Measurements from ENCODE around the gene KRT13. TPM values are rescaled to one million over a fixed set of nuclear protein-coding genes. Genes with fewer than 3 reads are reported as not detected.

The KRT13 gene
- total RNA-seq, 2 donors from 2014 or later: not detected

DNA sequence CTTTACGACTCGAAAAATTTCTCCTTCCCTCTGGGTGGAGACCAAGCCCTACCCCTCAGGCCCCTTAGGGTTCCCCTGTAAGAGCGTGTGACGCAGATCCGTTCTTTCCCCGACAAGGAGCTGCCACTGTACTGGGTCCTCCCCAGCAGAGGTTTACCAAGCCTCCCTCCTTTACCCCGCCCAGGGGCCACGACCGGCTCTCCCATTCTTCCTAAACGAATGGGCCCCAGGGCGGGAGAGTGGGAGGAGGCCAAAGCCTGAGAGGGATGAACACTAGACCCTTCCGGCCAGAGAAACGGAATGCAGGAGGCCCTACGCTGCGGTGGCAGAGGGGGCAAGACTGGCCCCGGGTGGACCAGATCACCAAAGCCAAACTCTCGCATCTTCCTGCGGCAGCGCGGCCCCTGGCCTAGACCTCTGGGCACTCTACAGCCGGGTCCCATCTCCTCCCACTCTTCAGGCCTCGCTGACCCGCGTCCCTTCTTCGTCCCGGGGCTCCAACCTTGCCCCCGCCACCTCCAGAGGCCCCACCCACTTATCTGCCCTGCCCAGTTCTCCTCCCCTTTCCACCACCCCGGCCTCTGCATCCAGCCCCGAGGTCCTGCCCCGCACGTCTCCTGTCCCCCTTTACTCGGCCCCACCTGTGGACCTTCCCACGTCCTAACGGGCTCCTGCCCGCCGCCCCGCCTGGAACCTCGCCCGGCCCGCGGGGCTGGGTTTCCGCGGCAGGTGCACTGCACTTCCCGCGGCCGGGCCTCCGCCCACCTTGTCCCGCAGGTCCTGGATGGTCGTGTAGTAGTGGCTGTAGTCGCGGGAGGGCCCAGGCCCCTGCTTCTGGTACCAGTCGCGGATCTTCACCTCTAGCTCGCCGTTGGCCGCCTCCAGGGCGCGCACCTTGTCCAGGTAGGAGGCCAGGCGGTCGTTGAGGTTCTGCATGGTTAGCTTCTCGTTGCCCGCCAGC, 21.9 kb upstream of the KRT13 start:
- H3K27ac ChIP-seq: peak overlapping the region; percentile 17 to 85 (median 76)
- peaks cover 25% of the 10 kb centered on the region for H3K4me1 ChIP-seq
- 17 to 24% methylated on average over 36 to 47 of the region's 62 CpGs for WGBS, 2 donors
- no peaks in the 10 kb centered on the region for H3K9me3 ChIP-seq
- no peak for TF ChIP-seq POLR2A (IDR thresholded peaks at IDR 0.05)
- TF ChIP-seq, protein P1, sequence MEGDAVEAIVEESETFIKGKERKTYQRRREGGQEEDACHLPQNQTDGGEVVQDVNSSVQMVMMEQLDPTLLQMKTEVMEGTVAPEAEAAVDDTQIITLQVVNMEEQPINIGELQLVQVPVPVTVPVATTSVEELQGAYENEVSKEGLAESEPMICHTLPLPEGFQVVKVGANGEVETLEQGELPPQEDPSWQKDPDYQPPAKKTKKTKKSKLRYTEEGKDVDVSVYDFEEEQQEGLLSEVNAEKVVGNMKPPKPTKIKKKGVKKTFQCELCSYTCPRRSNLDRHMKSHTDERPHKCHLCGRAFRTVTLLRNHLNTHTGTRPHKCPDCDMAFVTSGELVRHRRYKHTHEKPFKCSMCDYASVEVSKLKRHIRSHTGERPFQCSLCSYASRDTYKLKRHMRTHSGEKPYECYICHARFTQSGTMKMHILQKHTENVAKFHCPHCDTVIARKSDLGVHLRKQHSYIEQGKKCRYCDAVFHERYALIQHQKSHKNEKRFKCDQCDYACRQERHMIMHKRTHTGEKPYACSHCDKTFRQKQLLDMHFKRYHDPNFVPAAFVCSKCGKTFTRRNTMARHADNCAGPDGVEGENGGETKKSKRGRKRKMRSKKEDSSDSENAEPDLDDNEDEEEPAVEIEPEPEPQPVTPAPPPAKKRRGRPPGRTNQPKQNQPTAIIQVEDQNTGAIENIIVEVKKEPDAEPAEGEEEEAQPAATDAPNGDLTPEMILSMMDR (IDR thresholded peaks at IDR 0.05): no peak
- H3K36me3 ChIP-seq (replicated peaks in 1 of 2; ENCODE audit: insufficient read depth in 1 of 2, low read depth in 2 of 2): no peaks in the 10 kb centered on the region
- DNase-seq: peak; percentile 29 to 44 (median 38)
- ATAC-seq: peak; percentile 41
- H3K27me3 ChIP-seq: peaks cover 0 to 10% of the 10 kb centered on the region in 2 donors
- intact Hi-C loops (cut with DNase I): no loop called here
- peak overlapping the region in 1 of 2 donors; percentile 8 for H3K4me3 ChIP-seq

DNA sequence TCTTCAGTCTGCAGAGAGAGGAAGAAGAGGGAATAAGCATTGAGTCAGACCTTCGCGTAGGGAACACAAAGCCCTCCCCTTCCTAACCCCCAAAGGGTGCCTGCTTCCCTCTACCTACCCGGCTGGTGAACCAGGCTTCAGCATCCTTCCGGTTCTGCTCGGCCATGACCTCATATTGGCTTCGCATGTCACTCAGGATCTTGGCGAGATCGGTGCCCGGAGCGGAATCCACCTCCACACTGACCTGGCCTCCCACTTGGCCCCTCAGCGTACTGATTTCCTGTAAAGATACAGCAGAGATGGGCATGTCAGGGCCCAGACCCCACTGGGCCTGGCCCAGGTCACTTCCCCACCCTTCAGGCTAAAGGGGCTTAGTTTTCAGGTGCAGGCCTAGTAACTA, 18.8 kb upstream of the KRT13 start:
- no peaks in the 10 kb centered on the region for H3K36me3 ChIP-seq (replicated peaks in 1 of 2; ENCODE audit: insufficient read depth in 1 of 2, low read depth in 2 of 2)
- H3K4me1 ChIP-seq: peaks cover 44% of the 10 kb centered on the region
- no peak for TF ChIP-seq POLR2A (IDR thresholded peaks at IDR 0.05)
- TF ChIP-seq, protein P1 (IDR thresholded peaks at IDR 0.05): no peak
- H3K27me3 ChIP-seq: peaks cover 0 to 10% of the 10 kb centered on the region in 2 donors
- H3K9me3 ChIP-seq: no peaks in the 10 kb centered on the region
- ATAC-seq (no peak), DNase-seq (no peak)
- intact Hi-C loops (cut with DNase I): no loop called here
- no peak overlapping the region for H3K4me3 ChIP-seq
- no peak overlapping the region for H3K27ac ChIP-seq
- WGBS, 2 donors: 82 to 88% methylated on average over 11 of the region's 11 CpGs

DNA sequence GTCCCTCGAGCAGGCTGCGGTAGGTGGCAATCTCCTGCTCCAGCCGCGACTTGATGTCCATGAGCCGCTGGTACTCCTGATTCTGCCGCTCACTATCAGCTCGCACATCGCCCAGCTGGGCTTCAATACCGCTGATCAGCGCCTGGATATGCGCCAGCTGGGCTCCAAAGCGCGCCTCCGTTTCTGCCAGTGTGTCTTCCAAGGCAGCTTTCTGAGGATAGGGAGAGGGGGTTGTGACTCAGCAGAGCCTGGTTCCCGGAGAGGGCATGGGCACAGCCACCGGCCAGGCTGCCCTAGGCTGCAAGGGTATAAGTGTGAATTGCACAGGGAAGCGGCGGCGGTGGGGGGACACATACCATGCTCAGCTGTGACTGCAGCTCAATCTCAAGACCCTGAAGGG, 18.4 kb upstream of the KRT13 start:
- Histone ChIP-seq H3K27ac (no peak overlapping the region), H3K36me3 (replicated peaks in 1 of 2; ENCODE audit: insufficient read depth in 1 of 2, low read depth in 2 of 2) (no peaks in the 10 kb centered on the region), H3K4me3 (no peak overlapping the region), H3K4me1 (peaks cover 44% of the 10 kb centered on the region), H3K9me3 (no peaks in the 10 kb centered on the region), H3K27me3 (peaks cover 0 to 10% of the 10 kb centered on the region in 2 donors)
- DNase-seq (no peak), ATAC-seq (no peak)
- intact Hi-C loops (cut with DNase I): no loop called here
- 78 to 100% methylated on average over 2 to 19 of the region's 19 CpGs for WGBS, 2 donors
- TF ChIP-seq, protein P1 (IDR thresholded peaks at IDR 0.05): no peak

DNA sequence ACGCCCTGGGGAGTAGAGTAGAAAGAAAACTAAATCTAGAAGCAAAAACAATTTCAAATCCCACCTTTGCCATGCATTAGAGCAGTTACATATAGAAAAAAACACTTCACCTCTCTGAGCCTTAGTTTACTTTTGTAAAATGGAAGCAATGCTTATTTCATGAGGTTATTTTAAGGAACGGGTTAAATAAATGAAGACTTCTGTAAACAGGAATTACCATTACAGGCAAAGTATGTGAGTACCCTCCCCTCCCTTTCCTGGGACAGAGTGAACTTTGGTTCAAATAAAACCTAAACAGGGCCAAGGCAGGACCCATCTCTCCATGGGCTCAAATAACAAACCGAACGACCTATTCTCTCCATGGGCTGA, 17.8 kb upstream of the KRT13 start:
- no peak for ATAC-seq
- peaks cover 45% of the 10 kb centered on the region for H3K4me1 ChIP-seq
- H3K4me3 ChIP-seq: no peak overlapping the region
- TF ChIP-seq, protein P1 (IDR thresholded peaks at IDR 0.05): no peak
- TF ChIP-seq POLR2A (IDR thresholded peaks at IDR 0.05): no peak
- H3K36me3 ChIP-seq (replicated peaks in 1 of 2; ENCODE audit: insufficient read depth in 1 of 2, low read depth in 2 of 2): no peaks in the 10 kb centered on the region
- H3K27me3 ChIP-seq: peaks cover 0 to 10% of the 10 kb centered on the region in 2 donors
- intact Hi-C loops (cut with DNase I): no loop called here
- peak overlapping the region in 1 of 4 donors; percentile 73 for H3K27ac ChIP-seq
- DNase-seq: no peak
- no peaks in the 10 kb centered on the region for H3K9me3 ChIP-seq
- 68 to 85% methylated on average over 4 of the region's 4 CpGs for WGBS, 2 donors

Data from body of pancreas (tissue), 4 donors.